ENCODE data around the gene ZFPM1. TPM values are rescaled to one million over a fixed set of nuclear protein-coding genes. Genes with fewer than 3 reads are reported as not detected.

The ZFPM1 gene
- total and polyA plus RNA-seq, 8 donors: 3.6 to 22.5 (median 19.3) TPM

GRCh38 chr16:88435437-88436355, 17.4 kb upstream of the ZFPM1 start:
- DNase-seq (no peak), FAIRE-seq (no peak), ATAC-seq (no peak)
- no peaks in the 10 kb centered on the region for H3K4me1 ChIP-seq
- H3K27ac ChIP-seq: no peak overlapping the region
- WGBS, 2 donors: 81 to 89% methylated on average over 34 to 36 of the region's 36 CpGs
- H3K4me3 ChIP-seq: no peak overlapping the region
- TF ChIP-seq CTCF (IDR thresholded peaks at IDR 0.05): no peak
- no peaks in the 10 kb centered on the region for H3K9me3 ChIP-seq
- no peaks in the 10 kb centered on the region for H3K36me3 ChIP-seq
- intact Hi-C loops (cut with DNase I): loop anchor here in 2 of 3 donors (5.0 to 10.0 kb wide), 2 partner anchors 238 to 241 kb away; no protein-coding TSS in a partner anchor
- no peaks in the 10 kb centered on the region for H3K27me3 ChIP-seq

- FAIRE-seq (no peak), DNase-seq (no peak), ATAC-seq (no peak)
- Histone ChIP-seq H3K4me1 (no peaks in the 10 kb centered on the region), H3K4me3 (no peak overlapping the region), H3K9me3 (no peaks in the 10 kb centered on the region), H3K27ac (no peak overlapping the region), H3K27me3 (no peaks in the 10 kb centered on the region), H3K36me3 (no peaks in the 10 kb centered on the region)
- TF ChIP-seq CTCF (IDR thresholded peaks at IDR 0.05): no peak
- intact Hi-C loops (cut with DNase I): loop anchor here in 2 of 3 donors (5.0 to 10.0 kb wide), 2 partner anchors 239 to 242 kb away; no protein-coding TSS in a partner anchor
- WGBS, 2 donors: 62 to 77% methylated on average over 34 to 36 of the region's 36 CpGs
These were observed 16.3 kb upstream of the ZFPM1 start for GRCh38 chr16:88436796-88437195.

GRCh38 chr16:88437367-88437964, 15.6 kb upstream of the ZFPM1 start:
- no peaks in the 10 kb centered on the region for H3K27me3 ChIP-seq
- no peak overlapping the region for H3K4me3 ChIP-seq
- FAIRE-seq (no peak), ATAC-seq (peak; percentile 47 to 70 (median 63)), DNase-seq (peak in 3 of 6 donors; percentile 68 to 91 (median 79))
- WGBS, 2 donors: 21 to 31% methylated on average over 24 to 55 of the region's 55 CpGs
- H3K9me3 ChIP-seq: no peaks in the 10 kb centered on the region
- no peaks in the 10 kb centered on the region for H3K4me1 ChIP-seq
- intact Hi-C loops (cut with DNase I): loop anchor here in 2 of 3 donors (5.0 to 10.0 kb wide), 2 partner anchors 240 to 243 kb away; no protein-coding TSS in a partner anchor
- no peak overlapping the region for H3K27ac ChIP-seq
- peak; percentile 87 to 91 (median 87) for TF ChIP-seq CTCF (IDR thresholded peaks at IDR 0.05)
- no peaks in the 10 kb centered on the region for H3K36me3 ChIP-seq

- DNase-seq: no peak
- 80 to 88% methylated on average over 29 to 32 of the region's 32 CpGs for WGBS, 2 donors
- ATAC-seq: no peak
- H3K4me1 ChIP-seq: no peaks in the 10 kb centered on the region
- H3K4me3 ChIP-seq: no peak overlapping the region
- no peaks in the 10 kb centered on the region for H3K27me3 ChIP-seq
- no peak overlapping the region for H3K27ac ChIP-seq
- no peak for FAIRE-seq
- intact Hi-C loops (cut with DNase I): loop anchor here in 2 of 3 donors (5.0 to 10.0 kb wide), 2 partner anchors 241 to 243 kb away; no protein-coding TSS in a partner anchor
- H3K9me3 ChIP-seq: no peaks in the 10 kb centered on the region
- no peak for TF ChIP-seq CTCF (IDR thresholded peaks at IDR 0.05)
- no peaks in the 10 kb centered on the region for H3K36me3 ChIP-seq
These were observed 14.8 kb upstream of the ZFPM1 start for GRCh38 chr16:88438084-88438870.
